Stimulated activated CD8-positive, alpha-beta memory T cell treated with anti-CD3 and anti-CD28 coated beads, Interleukin-4, amount 100 ng/mL, for 4 hours (primary cell): ENCODE measurements around the gene TNFRSF1B.

Experiments used
- DNase-seq, 2 donors: peaks; one replicate each; pipeline ENCODE4 v3.0.0-alpha.2; 2020; ENCODE audit warnings: low read depth in 2 of 2, low spot score in 1 of 2

Gene TNFRSF1B

DNA sequence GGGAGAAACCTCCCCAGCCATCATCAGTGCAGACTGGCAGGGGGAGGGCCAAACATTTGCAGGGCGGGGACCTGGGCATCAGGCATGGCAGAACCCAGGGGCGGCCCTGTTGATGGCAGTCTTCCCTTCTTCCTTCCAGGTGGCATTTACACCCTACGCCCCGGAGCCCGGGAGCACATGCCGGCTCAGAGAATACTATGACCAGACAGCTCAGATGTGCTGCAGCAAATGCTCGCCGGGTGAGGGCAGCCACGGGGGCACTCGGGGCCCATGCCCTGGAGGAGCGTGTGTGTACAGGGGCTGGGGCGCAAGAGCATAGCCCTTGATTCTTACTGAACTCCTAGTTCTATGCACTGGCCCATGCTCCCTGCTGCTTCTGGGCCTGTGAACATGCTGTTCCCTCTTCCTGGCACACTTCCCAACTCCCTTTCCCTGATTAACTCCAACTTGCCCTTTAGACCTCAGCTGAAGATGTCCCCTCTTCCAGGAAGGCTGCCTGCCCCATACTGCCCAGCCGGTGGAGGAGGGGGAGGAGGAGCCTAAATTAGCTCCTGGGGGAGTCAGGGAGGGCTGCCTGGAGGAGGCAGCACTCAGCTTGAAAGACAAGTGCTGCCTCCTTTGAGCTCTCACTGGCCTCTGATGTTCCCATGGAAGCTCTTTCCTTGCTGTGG, 22.0 kb downstream of the TNFRSF1B start:
- DNase-seq, result no peak

DNA sequence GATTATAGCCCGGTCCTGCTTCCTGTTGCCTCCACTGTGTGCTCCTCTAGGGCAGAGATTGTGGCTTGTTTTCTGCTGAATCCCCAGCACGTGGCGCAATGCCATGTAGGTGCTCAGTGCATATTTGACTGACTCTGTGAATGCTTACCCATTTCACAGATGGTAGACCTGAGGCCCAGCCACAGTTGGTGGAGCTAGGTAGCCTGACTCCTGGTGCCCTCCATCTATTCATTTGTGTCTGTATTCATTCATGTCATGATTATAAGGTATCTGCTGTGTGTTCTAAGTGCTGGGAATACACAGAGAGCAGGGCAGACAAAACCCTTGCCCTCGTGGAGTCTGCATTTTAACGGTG, 22.5 kb downstream of the TNFRSF1B start:
- DNase-seq, result no peak

DNA sequence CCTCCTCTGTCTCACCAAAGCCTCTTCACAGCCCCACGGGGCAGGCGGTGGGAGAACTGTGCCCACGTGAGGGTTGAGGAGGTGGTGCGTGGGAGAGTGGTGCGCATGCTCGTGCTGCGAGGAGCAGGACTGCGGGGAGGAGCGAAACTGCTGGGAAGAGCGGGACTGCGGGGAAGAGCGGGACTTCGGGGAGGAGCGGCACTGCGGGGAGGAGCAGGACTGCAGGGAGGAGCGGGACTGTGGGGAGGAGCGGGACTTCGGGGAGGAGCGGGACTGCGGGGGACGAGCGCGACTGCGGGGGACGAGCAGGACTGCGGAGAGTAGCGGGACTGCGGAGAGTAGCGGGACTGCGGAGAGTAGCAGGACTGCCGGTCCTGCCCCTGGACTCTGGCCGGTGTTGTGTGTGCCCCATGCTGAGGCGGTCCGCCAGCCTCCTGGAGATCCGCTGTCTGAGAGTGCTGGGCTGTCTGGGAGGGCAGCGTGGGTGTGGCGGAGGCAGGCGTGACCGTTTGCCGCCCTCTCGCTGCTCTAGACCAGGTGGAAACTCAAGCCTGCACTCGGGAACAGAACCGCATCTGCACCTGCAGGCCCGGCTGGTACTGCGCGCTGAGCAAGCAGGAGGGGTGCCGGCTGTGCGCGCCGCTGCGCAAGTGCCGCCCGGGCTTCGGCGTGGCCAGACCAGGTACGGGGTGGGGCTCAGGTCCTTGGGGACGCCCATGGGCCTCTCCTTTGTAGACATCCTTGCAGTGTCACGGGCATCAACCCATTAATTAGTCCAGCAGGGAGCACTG, 24.6 kb downstream of the TNFRSF1B start:
- DNase-seq, result no peak

DNA sequence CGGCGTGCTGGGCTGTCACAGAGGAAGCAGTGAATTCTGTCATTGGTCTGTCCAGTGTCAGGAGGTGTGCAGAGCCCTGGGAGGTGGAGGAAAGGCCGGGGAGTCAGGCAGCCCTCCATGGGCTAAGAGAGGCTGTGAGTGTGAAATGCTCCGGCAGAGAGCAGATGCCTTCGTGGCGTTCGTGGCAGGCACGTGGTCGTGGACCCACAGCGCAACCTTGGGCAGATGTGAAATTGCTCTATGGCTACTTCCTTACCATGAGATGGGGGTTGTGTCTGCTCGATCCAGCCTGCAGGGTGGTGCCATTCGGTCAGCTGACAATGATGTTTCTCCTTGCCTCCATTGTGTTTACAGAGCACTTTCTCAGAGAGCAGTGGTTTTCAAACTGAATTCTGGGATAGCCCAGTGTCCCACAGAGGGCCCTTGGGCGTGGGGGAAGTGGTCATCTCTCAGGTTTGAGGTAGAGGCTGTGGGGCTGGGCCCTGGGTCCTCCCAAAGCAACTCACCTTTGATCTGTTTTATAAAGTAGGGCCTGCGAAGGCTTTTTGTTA, 27.9 kb downstream of the TNFRSF1B start:
- DNase-seq, result no peak

DNA sequence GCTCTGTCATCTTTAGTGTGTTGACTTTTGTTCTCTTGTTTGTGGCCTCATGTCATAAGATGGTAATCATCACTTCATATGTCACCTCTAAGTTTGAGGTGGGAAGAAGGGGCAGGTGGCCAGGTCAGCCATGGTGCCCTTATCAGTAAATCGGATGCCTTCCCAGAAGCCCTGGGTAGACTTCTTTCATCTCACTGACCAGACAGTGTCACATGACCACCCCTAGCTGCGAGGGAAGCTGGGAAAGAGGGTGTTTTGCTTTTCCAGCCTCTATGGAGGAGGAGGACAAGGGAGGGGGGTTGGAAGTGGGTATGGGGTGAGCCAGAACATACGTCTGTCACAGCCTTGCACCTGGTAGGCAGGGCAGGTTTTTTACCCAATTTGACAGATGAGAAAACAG, 28.6 kb downstream of the TNFRSF1B start:
- no peak for DNase-seq

DNA sequence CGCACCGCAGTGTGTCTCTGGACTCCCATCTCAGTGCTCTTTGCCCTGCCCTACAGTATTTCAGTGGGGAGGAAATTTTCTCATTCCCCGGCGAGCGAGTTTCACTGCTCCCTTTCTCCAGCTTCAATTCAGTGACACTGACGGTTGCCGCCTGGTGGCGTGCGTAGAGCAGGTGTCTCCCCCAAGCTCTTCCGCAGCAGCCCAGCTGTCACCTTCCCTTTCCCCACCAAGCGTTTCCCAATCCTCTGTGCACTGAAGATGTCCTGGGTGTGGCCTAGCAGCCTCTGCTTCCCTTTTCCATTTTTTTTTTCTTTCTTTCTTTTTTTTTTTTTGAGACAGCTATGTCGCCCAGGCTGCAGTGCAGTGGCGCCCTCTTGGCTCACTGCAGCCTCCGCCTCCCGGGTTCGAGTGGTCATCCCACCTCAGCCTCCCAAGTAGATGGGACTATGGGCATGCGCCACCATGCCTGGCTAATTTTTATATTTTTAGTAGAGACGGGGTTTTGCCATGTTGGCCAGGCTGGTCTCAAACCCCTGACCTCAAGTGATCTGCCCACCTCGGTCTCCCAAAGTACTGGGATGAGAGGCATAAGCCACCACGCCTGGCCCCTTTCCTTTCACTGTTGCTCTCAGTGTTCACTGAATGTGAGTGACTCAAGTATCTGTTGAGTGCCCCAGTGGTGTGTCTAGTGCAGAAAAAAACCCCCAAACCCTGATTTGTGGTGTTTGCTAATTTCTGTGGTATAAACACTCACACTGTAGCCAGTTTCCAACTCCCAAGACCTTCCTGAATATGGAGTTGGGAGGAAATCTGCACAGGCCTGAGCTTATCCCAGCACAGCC, 30.1 kb downstream of the TNFRSF1B start:
- no peak for DNase-seq

DNA sequence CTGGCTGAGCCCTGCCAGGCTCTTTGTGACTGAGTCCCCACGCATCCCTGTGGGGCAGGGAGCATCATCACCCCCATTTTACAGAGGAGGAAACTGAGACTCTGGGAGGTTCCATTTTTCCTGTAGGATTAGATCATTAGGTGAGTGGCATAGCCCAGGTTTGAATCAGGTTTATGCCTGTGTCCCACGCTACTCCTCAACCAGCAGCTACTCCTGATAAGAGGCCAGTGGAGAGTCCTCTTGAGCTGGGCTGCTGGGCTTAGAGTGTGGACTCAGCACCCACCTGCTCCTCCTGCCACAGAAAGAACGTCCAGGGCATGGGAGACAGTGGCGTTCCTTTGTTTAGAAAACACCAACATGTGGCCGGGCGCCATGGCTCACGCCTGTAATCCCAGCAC, 30.7 kb downstream of the TNFRSF1B start:
- DNase-seq, result no peak

DNA sequence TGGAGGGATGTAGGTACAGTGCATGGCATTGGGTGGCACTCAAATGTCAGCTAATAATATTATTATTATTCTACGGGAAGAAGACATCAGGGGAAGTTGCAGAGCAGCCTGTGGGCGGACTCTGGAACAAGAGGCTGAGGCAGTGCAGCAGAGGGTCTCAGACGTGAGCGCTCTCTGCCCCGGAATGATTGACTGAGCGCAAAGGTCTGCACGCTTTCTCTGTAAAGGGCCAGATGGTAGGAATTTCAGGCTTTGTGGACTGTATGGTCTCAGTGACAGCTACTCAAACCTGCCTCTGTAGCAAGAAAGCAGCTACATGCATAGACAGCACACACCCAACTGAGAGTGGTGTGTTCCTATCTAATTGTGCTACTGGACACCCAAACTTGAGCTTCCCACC, 33.4 kb downstream of the TNFRSF1B start:
- no peak for DNase-seq

DNA sequence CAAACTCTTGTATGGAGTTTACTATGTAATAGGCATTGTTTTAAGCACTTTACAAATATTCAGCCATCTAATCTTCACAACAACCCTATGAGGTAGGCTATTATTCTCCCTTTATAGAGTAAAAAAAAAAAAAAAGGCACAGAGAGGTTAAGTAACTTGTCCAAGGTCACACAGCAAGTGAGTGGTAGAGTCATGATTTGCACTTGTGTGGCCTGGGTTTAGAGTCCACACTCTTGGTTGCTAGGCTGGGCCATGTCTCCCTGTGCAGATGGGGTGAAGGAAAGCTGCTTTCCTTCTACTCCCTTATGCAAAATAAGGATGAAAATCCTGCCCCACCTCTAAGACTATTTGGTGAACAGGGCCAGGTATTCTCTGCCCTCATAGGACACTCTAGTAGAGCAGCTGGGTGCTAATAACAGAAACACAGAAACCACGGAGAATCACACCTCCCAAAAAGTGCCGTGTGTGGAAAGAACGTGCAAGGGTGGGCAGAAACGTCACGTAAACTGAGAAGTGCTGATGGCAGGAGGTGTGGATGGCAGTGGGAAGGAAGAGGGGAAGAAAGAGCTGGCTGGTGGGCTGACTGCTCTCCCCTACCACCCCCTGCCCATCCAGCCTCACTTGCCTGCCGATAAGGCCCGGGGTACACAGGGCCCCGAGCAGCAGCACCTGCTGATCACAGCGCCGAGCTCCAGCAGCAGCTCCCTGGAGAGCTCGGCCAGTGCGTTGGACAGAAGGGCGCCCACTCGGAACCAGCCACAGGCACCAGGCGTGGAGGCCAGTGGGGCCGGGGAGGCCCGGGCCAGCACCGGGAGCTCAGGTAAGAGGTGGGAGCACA, 34.8 kb downstream of the TNFRSF1B start:
- DNase-seq, result no peak

DNA sequence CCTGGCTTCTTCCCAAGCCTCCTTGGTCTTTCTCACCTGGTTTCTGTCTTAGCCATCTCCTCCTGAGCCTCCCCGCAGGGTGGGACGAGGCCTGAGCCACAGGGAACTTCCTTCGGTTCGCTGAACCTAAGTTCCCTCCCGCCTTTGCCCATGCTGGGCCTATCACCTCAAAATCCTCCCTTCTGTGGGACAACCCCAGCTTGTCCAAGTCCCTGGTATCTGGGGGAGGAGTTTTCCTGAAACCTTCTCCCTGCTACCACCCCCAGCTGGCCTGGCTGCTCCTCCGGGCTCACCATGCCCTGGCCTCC, 35.4 kb downstream of the TNFRSF1B start:
- DNase-seq, result no peak

DNA sequence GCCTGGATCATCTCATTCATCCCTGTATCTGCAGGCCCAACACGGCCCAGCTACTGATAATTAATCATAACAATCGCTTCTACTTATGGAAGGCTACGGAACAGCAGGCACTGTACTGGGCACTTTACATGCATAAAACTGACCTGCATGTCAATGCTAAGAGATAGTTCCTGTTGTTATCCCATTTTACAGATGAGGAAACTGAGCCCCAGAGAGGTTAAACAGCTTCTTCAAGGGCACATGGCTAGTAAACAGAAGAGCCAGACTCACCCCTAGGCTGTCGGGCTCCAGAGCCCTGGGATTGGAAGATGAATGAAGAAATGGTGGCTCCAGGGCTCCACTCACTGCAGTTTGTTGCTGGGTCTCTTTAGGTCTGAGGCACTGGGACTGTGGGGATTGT, 35.8 kb downstream of the TNFRSF1B start:
- no peak for DNase-seq

DNA sequence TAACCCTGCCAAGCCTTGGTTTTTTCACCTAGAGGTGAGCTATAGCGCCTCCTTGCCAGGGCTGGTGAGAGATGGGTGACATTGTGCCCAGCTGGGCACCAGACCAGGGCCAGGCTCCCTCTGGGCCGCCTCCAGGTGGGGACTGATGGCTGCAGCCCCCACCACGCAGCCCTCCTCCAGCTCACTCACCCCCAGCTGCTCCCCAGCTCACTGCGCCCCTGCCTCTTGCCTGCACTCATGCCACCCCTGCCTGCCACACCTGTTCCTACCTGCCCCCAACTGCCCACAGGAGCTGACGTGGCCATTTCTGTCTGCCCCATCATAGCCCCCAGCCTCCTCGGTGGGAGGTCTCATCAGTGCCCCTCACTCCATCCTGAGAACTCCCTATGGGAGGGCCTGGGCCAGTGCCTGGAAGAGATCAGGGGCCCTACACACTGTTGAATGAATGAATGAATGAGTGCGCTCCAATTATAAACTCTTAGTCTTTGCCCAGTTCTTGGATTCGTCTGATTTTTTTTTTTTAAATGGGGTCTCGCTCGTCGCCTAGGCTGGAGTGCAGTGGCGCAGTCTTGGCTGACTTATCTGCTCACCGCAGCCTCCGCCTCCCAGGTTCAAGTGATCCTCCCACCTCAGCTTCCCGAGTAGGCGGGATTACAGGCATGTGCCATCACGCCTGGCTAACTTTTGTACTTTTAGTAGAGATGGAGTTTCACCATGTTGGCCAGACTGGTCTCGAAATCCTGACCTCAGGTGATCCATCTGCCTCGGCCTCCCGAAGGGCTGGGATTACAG, 36.6 kb downstream of the TNFRSF1B start:
- DNase-seq, result no peak

DNA sequence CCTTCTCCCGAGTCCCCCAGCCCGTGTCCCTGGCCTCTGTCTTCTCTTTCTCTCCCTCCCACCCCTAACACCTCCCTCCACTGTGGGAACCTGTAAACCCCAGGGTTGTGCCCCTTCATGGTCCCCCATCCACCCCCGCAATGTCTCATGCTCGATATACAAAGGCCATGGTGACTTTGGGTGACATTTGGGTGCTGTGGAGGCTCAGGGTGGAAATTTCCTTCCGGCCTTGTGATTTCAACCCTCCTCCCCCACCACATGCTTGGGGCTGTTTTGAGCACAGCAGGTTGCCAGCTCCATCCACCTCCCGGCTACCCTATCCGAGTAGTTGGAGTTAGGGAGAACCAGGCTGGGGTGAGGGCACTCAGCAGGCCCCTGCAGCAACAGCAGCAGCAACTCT, 37.3 kb downstream of the TNFRSF1B start:
- peak; percentile 37 to 68 for DNase-seq

DNA sequence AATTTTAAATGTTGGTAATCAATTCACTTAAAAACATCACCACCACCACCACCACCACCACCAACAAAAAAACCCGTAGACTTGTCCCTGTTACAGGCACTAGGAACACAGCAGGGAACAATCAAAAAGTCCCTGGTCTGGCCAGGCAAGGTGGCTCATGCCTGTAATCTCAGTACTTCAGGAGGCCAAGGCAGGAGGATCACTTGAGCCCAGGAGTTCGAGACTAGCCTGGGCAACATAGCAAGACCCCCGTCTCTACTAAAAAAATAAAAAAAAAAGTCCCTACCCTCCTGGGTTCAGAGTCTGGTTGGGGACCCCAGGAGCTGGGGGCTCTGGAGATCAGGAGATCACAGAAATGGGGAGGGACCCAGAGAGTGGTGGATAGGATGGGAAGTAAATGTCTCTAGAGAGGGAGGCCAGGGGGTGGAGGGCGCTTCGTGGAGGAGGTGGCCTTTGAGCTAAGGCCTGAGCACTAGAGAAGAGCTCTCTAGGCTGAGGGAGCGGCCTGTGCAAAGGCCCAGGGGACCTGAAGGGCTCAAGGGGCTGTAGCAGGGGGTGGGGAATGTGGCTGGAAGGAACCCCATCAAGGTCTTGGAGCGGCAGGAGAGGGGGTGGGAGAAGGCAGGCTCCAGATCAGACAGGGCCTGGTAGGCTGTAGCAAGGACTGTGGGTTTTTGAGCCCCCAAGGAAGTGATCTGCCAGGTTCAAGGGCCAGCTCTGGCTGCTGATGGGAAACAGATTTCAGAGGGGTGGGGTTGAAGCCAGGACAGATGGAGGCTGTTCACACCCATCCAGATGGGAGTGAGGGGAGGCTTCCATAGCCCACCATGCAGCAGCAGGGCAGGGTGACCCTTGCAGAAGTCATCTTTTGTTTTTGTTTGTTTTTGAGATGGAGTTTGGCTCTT, 38.2 kb downstream of the TNFRSF1B start:
- no peak for DNase-seq

DNA sequence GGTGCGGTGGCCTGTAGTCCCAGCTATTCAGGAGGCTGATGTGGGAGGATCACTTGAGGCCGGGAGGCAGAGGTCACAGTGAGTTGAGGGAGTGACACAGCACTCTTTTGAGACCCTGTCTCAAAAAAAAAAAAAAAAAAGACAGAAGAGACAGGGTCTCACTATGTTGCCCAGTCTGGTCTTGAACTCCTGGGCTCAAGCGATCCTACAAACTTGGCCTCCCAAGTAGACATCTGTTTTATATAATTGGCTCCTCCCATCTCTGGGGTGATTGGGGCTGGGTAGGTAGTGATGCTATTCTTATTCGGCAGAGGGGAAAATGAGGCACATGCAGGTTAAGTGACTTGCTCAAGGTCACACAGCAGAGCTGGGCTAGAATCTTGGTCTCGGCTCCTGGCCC, 39.4 kb downstream of the TNFRSF1B start:
- no peak for DNase-seq

DNA sequence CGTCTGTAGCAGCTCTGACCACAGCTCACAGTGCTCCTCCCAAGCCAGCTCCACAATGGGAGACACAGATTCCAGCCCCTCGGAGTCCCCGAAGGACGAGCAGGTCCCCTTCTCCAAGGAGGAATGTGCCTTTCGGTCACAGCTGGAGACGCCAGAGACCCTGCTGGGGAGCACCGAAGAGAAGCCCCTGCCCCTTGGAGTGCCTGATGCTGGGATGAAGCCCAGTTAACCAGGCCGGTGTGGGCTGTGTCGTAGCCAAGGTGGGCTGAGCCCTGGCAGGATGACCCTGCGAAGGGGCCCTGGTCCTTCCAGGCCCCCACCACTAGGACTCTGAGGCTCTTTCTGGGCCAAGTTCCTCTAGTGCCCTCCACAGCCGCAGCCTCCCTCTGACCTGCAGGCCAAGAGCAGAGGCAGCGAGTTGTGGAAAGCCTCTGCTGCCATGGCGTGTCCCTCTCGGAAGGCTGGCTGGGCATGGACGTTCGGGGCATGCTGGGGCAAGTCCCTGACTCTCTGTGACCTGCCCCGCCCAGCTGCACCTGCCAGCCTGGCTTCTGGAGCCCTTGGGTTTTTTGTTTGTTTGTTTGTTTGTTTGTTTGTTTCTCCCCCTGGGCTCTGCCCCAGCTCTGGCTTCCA, 40.1 kb downstream of the TNFRSF1B start:
- DNase-seq, result no peak

DNA sequence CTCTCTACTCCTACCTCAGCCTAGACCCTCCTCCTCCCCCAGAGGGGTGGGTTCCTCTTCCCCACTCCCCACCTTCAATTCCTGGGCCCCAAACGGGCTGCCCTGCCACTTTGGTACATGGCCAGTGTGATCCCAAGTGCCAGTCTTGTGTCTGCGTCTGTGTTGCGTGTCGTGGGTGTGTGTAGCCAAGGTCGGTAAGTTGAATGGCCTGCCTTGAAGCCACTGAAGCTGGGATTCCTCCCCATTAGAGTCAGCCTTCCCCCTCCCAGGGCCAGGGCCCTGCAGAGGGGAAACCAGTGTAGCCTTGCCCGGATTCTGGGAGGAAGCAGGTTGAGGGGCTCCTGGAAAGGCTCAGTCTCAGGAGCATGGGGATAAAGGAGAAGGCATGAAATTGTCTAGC, 41.5 kb downstream of the TNFRSF1B start:
- no peak for DNase-seq

DNA sequence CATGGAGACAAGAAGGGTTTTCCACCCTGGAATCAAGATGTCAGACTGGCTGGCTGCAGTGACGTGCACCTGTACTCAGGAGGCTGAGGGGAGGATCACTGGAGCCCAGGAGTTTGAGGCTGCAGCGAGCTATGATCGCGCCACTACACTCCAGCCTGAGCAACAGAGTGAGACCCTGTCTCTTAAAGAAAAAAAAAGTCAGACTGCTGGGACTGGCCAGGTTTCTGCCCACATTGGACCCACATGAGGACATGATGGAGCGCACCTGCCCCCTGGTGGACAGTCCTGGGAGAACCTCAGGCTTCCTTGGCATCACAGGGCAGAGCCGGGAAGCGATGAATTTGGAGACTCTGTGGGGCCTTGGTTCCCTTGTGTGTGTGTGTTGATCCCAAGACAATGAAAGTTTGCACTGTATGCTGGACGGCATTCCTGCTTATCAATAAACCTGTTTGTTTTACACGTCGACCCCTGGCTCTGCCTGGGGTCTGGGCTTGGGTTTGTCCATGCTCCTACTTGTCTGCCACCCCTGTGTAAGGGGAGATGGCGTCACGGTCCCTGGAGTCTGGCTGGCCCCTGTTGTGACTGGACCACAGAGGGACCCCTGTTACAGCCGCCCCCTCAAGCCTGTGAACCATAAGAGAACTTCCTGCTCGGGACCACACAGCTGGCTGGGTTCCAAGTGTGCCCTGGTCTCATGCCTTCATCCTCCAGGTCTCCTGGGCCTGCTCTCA, 42.1 kb downstream of the TNFRSF1B start:
- DNase-seq, result peak; percentile 54 to 88
